Measurements from ENCODE around the gene MANSC1. TPM values are rescaled to one million over a fixed set of nuclear protein-coding genes. Genes with fewer than 3 reads are reported as not detected.

MANSC1 gene
- 7.9 TPM for total RNA-seq
- long read RNA-seq, full-length matches to known transcripts = 9 of 10 reads
- long read RNA-seq, partial matches to known transcripts = 1 of 10 reads
- long read RNA-seq, other reads (novel, unspliced or antisense) = 0 of 10 reads

DNA sequence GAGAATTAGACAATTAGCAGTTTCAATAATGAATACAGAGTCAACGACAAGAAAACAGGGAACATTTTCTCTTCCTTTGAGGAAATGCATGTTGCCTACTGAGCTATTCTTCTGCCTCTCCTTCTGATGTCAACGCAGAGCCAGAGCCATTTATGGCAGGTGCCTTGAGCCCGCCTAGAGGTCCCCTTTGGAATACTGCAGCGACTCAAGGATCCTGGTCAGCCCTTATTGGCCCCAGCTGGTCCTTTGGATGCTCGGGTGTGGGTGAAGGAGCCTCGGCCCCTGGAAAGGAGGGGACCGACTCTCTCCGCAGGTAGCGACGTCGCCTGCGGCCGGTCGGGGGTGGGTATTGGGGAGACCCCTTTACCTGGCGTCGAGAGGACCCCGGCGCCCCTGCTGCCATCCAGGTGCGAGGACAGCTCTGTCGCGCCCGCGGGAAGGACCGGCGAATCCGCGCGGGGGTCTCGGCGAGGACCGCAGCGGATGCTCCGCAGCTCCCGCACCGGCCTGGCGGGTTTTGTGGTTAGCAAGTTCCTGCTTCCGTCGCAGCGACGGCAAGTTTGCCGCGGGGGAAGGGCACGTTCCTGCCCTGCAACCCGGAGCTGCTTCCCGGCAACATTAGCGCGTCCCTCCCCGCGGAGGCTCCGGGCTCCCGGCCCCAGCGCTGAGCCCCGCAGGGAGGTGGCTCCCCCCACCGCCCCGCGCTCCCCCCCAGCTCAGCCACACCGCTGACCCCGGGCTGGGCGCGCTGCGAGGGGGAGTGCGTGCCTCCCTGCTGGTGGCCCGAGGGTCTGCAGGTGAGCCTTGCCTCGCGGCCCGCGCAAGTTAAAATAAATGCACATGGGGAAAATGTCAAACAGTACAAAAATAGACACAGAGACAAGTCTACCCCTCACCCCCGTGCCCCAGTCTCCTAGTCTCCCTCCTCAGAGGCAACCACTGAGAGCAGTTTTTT, at the start of gene MANSC1:
Gene MANSC1 (minus strand): TSS at position 532 of the 955 bp plus-strand sequence. CDS start 6,928 bp downstream, outside the sequence.
- ATAC-seq (ENCODE audit: poor library complexity) (peak; percentile 94), DNase-seq (peak; percentile 83)
- intact Hi-C loops (cut with DNase I) = no loop called here

GRCh38 chr12:12399161-12399560, 49.1 kb upstream of the MANSC1 start:
- ATAC-seq (ENCODE audit: poor library complexity) (no peak), DNase-seq (no peak)
- intact Hi-C loops (cut with DNase I) = no loop called here

GRCh38 chr12:12398026-12398859, 48.2 kb upstream of the MANSC1 start:
- peak; percentile 95 for ATAC-seq (ENCODE audit: poor library complexity)
- intact Hi-C loops (cut with DNase I) = no loop called here

DNA sequence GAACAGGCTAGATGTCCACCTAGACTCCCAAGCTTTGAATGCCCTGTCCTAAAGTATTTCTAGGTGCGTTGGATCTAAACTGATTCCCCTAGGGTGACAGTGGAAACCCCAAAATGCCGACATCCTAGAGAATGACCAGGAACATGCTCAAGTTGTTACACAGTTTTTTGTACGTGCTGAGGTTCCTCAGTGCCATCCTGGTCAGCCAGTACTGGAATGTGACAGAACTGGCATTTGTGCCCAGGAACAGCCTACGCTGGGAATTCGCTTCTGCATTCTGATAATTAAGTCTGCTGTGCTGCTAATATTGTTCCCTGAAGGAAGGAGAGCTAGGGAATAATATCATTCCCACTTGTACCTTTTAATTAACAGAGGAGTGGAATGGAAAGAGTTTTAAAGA, 47.1 kb upstream of the MANSC1 start:
- intact Hi-C loops (cut with DNase I) = no loop called here
- peak; percentile 20 for ATAC-seq (ENCODE audit: poor library complexity)
- no peak for DNase-seq

More at GRCh38 chr12:12398026-12398859, 48.2 kb upstream of the MANSC1 start:
- peak; percentile 59 for DNase-seq

- DNase-seq = no peak
- intact Hi-C loops (cut with DNase I) = no loop called here
- ATAC-seq (ENCODE audit: poor library complexity) = no peak
Measured at GRCh38 chr12:12396694-12397093, 46.7 kb upstream of the MANSC1 start.

- DNase-seq (no peak), ATAC-seq (ENCODE audit: poor library complexity) (no peak)
- intact Hi-C loops (cut with DNase I) = no loop called here
Measured at GRCh38 chr12:12393171-12393570, 43.1 kb upstream of the MANSC1 start.

- intact Hi-C loops (cut with DNase I) = no loop called here
- peak; percentile 18 for ATAC-seq (ENCODE audit: poor library complexity)
- DNase-seq = no peak
Measured at GRCh38 chr12:12392413-12392812, 42.4 kb upstream of the MANSC1 start.

DNA sequence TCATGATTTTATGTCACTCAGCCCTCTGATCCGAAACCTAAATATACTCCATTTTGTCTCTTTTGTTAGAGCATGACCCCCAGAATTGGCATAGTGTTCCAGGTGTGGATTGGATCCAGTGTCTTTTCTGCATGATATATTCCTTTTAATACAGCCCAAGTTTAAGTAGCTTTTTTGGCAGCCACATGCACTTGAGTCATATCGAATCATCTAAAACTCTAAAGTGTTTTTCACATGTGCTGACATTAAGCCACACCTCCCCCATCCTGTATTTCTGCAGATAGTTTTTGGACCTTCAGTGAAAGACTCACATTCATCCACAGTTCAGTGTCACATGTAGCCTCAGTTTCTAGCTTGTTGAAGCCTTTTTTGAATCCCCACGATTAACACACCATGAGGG, 37.5 kb upstream of the MANSC1 start:
- intact Hi-C loops (cut with DNase I) = no loop called here
- no peak for DNase-seq
- ATAC-seq (ENCODE audit: poor library complexity) = no peak

- no peak for ATAC-seq (ENCODE audit: poor library complexity)
- intact Hi-C loops (cut with DNase I) = no loop called here
- no peak for DNase-seq
Measured at GRCh38 chr12:12384571-12385340, 34.7 kb upstream of the MANSC1 start.

DNA sequence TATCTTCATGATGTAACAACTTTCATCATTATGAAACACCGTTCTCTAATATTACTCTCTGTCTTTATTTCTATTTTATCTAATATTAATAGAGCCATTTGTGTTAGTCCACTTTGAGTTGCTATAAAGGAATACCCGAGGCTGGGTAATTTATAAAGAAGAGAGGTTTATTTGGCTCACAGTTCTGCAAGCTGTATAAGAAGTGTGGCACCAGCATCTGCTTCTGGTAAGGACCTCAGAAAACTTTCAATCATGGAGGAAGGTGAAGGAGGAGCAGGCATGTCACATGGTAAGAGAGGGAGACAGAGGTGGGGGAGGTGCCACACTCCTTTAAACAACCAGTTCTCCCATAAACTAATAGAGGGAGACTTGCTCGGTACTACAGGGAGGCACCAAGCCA, 31.9 kb upstream of the MANSC1 start:
- ATAC-seq (ENCODE audit: poor library complexity) (no peak), DNase-seq (no peak)
- intact Hi-C loops (cut with DNase I) = no loop called here

DNA sequence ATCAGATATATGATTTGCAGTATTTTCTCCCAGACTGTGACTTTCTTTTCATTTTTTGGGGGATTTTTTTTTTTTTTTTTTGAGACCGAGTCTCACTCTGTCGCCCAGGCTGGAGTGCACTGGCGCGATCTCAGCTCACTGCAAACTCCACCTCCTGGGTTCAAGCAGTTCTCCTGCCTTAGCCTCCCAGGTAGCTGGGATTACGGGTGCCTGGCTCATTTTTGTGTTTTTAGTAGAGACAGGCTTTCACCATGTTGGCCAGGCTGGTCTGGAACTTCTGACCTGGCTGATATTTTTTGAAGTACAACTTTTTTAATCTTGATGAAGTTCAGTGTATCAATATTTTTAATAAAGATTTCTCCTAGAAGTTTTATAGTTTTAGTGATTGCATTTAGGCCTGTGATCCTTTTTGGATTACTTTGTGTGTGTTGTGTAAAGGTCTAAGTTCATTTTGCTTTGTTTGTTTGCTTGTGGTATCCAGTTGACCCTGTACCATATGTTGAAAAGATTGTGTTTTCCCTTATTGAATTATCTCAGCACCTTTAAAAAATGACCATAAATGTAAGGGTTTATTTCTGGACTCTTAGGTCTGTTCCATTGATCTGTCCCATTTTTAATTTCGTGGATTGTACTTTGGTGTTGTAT, 31.0 kb upstream of the MANSC1 start:
- intact Hi-C loops (cut with DNase I) = no loop called here
- ATAC-seq (ENCODE audit: poor library complexity) (no peak), DNase-seq (no peak)

DNA sequence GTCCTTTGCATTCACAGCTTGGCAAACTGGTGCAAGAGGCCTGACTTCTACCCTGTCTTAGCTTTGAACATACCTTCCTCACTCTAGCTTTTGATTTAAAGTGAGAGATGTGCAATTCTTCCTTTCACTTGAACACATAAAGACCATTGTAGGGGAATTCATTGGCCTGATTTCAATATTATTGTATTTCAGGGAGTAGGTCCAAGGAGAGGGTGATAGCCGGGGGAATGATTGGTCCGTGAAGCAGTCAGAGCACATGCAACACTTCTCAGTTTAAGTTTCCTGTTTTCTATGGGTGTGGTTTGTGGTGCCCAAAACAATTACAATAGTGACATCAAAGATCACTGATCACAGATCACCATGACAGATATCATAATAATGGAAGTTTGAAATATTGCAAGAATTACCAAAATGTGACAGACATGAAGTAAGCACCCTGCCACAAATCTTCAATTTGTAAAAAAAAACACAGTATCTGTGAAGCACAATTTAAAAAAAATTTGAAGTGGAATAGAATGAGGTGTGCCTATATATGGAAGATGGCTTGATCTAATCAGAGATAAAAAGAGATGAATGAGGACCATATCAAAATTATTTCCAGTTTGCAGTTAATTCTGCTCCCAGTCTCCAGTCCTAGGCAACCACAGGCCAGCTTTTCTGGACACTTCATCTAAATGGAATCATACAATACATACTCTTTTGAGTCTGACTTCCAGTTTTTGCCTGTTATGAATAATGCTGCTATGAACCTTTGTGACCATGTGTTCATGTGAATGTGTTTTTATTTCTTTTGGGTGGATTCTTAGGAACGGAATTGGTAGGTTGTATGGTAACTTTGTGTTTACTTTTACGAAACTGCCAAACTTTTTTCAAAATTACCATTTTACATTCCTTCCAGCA, 30.0 kb upstream of the MANSC1 start:
- DNase-seq (no peak), ATAC-seq (ENCODE audit: poor library complexity) (peak; percentile 54)
- intact Hi-C loops (cut with DNase I) = loop anchor here (5.0 kb wide), 2 partner anchors 182 to 327 kb away; partner anchors contain the start of gene DUSP16

GRCh38 chr12:12378616-12379015, 28.6 kb upstream of the MANSC1 start:
- no peak for DNase-seq
- intact Hi-C loops (cut with DNase I) = loop anchor here (5.0 kb wide), 2 partner anchors 184 to 329 kb away; partner anchors contain the start of gene DUSP16
- ATAC-seq (ENCODE audit: poor library complexity) = no peak

DNA sequence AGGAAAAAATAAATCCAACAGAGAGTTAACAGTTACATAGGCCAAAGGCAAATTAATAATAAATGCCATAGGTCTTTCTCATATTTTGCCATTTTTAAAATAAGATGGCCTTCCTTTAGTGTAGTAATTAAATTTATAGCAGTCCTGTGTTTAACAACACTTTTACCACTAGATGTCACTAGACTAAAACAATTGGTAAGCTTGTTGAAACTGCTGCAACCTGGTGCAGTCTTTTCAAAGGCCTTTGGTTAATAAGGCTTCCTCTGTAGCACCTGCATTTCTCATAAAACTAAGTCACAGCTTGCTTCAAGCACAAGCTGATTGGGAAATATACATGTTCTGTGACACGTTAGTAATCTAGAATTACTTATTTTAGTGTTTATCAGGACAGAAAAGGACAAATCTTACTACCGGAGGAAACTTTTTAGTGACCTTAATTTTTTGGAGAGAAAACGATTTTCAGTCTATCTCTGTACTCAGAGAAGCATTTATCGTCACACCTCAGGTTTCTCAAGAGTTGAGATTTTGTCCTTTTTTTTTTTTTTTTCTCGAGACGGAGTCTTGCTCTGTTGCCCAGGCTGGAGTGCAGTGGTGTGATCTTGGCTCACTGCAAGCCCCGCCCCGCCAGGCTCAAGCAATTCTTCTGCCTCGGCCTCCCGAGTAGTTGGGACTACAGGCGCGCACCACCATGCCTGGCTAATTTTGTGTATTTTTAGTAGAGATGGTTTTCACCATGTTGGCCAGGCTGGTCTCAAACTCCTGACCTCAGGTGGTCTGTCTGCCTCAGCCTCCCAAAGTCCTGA, 26.8 kb upstream of the MANSC1 start:
- DNase-seq = no peak
- ATAC-seq (ENCODE audit: poor library complexity) = peak; percentile 82
- intact Hi-C loops (cut with DNase I) = loop anchor here (5.0 kb wide), 2 partner anchors 185 to 330 kb away; partner anchors contain the start of gene DUSP16

DNA sequence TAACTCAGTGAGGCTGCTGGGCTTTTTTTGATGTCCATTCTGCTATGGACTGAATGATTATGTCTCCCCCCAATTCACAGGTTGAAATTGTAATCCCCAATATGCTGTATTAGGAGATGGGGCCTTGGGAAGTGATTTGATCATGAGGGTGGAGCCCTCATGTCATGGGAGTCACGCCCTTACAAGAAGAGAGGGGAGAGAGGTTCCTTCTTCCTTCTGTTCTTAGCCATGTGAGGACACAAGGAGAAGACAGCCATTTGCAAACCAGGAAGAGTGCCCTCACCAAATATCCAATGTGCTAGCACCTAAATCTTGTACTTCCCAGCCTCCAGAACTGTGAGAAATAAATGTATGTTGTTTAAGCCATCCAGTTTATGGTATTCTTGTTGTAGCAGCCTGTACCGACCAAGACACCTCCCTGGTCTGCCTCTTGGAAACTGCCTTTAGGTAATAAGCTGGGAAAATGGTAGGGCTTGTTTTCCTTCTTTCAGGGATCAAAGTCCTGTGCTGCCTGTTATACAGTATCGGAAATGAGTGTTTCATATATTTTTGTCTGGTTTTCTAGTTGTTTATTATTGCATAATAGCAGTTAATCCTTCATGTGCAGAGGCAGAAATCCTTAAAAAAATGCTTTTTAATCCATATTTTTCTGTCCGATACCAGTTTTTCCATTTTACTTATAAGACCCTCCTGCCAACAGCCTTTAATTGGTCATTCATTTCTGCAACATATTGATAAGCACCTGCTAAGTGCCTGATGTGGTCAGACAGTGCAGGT, 23.1 kb upstream of the MANSC1 start:
- no peak for ATAC-seq (ENCODE audit: poor library complexity)
- no peak for DNase-seq
- intact Hi-C loops (cut with DNase I) = loop anchor here (5.0 kb wide), 1 partner anchor 284 kb away; no protein-coding TSS in a partner anchor
